Stomach smooth muscle (tissue), 2 donors: ENCODE results near the gene PDPR.
"Not testable (repeated sequence)": the region's sequence is repeated elsewhere in the genome, so short reads cannot be mapped to it uniquely, and the experiment has no call there.

Experiments
- H3K27ac ChIP-seq: one replicate; pipeline ENCODE4 v1.7.0; 2013; ENCODE audit warnings: mild to moderate bottlenecking, low read length, inconsistent platforms
- H3K27me3 ChIP-seq, 2 donors: one replicate each; pipeline ENCODE4 v1.7.0; 2013; ENCODE audit warnings: low read length in 2 of 2; ENCODE audit not compliant: insufficient read depth in 2 of 2, control insufficient read depth in 1 of 2
- H3K36me3 ChIP-seq, 2 donors: one replicate each; pipeline ENCODE4 v1.7.0; 2013; ENCODE audit warnings: low read length in 2 of 2; ENCODE audit not compliant: control insufficient read depth in 2 of 2, insufficient read depth in 2 of 2
- H3K4me1 ChIP-seq: one replicate; pipeline ENCODE4 v1.7.0; 2013; ENCODE audit warnings: low read length; ENCODE audit not compliant: control insufficient read depth, insufficient read depth
- H3K4me3 ChIP-seq, 2 donors: one replicate each; pipeline ENCODE4 v1.7.0; 2013; ENCODE audit warnings: low read length in 2 of 2
- H3K9ac ChIP-seq, 2 donors: one replicate each; pipeline ENCODE4 v1.7.0; 2013; ENCODE audit warnings: low read length in 2 of 2, mild to moderate bottlenecking in 1 of 2
- H3K9me3 ChIP-seq, 2 donors: one replicate each; pipeline ENCODE4 v1.7.0; 2013; ENCODE audit warnings: low read length in 2 of 2; ENCODE audit not compliant: control insufficient read depth in 2 of 2
- donor health status: healthy.
- donor health status: Pancreatic carcinoma.

The PDPR gene

GRCh38 chr16:70154736-70155135, 40.6 kb downstream of the PDPR start:
- peaks cover 76 to 80% of the 10 kb centered on the region in 2 donors for H3K36me3 ChIP-seq
- H3K4me1 ChIP-seq = not testable (repeated sequence)

GRCh38 chr16:70156207-70156978, 42.3 kb downstream of the PDPR start:
- Histone ChIP-seq H3K9me3 (no peaks in the 10 kb centered on the region), H3K27ac (no peak overlapping the region), H3K9ac (no peak overlapping the region), H3K27me3 (no peaks in the 10 kb centered on the region), H3K36me3 (peaks cover 83 to 86% of the 10 kb centered on the region in 2 donors), H3K4me3 (no peak overlapping the region), H3K4me1 (no peaks in the 10 kb centered on the region)

More at GRCh38 chr16:70154736-70155135, 40.6 kb downstream of the PDPR start:
- not testable (repeated sequence) for H3K9me3 ChIP-seq, H3K9ac ChIP-seq, H3K27me3 ChIP-seq, H3K4me3 ChIP-seq, H3K27ac ChIP-seq

- Histone ChIP-seq H3K36me3 (peaks cover 83 to 86% of the 10 kb centered on the region in 2 donors), H3K9me3 (no peaks in the 10 kb centered on the region), H3K27ac (no peak overlapping the region), H3K9ac (no peak overlapping the region), H3K4me1 (no peaks in the 10 kb centered on the region), H3K27me3 (no peaks in the 10 kb centered on the region), H3K4me3 (no peak overlapping the region)
Measured at GRCh38 chr16:70157105-70157476, 43.0 kb downstream of the PDPR start.

GRCh38 chr16:70157477-70158260, 43.5 kb downstream of the PDPR start:
- no peaks in the 10 kb centered on the region for H3K27me3 ChIP-seq
- H3K9me3 ChIP-seq = no peaks in the 10 kb centered on the region
- H3K27ac ChIP-seq = no peak overlapping the region
- H3K4me1 ChIP-seq = no peaks in the 10 kb centered on the region
- no peak overlapping the region for H3K4me3 ChIP-seq
- H3K36me3 ChIP-seq = peaks cover 83 to 86% of the 10 kb centered on the region in 2 donors
- H3K9ac ChIP-seq = no peak overlapping the region

GRCh38 chr16:70158261-70158939, 44.3 kb downstream of the PDPR start:
- no peak overlapping the region for H3K4me3 ChIP-seq
- H3K9ac ChIP-seq = no peak overlapping the region
- H3K27ac ChIP-seq = no peak overlapping the region
- H3K4me1 ChIP-seq = no peaks in the 10 kb centered on the region
- H3K36me3 ChIP-seq = peaks cover 75 to 80% of the 10 kb centered on the region in 2 donors
- no peaks in the 10 kb centered on the region for H3K27me3 ChIP-seq
- no peaks in the 10 kb centered on the region for H3K9me3 ChIP-seq

GRCh38 chr16:70159355-70160348, 45.5 kb downstream of the PDPR start:
- H3K36me3 ChIP-seq = peaks cover 68 to 71% of the 10 kb centered on the region in 2 donors

GRCh38 chr16:70160388-70160787, 46.3 kb downstream of the PDPR start:
- peaks cover 68% of the 10 kb centered on the region in 2 donors for H3K36me3 ChIP-seq
- H3K4me3 ChIP-seq = no peak overlapping the region
- no peaks in the 10 kb centered on the region for H3K4me1 ChIP-seq
- H3K27me3 ChIP-seq = no peaks in the 10 kb centered on the region
- H3K9ac ChIP-seq = no peak overlapping the region
- no peak overlapping the region for H3K27ac ChIP-seq
- no peaks in the 10 kb centered on the region for H3K9me3 ChIP-seq

More at GRCh38 chr16:70159355-70160348, 45.5 kb downstream of the PDPR start:
- H3K4me1 ChIP-seq = no peaks in the 10 kb centered on the region
- H3K27me3 ChIP-seq = no peaks in the 10 kb centered on the region
- no peak overlapping the region for H3K9ac ChIP-seq
- no peaks in the 10 kb centered on the region for H3K9me3 ChIP-seq
- no peak overlapping the region for H3K27ac ChIP-seq
- H3K4me3 ChIP-seq = no peak overlapping the region

- Histone ChIP-seq H3K36me3 (peaks cover 64% of the 10 kb centered on the region in 2 donors), H3K4me3 (no peak overlapping the region), H3K4me1 (no peaks in the 10 kb centered on the region), H3K27me3 (no peaks in the 10 kb centered on the region), H3K27ac (no peak overlapping the region), H3K9ac (no peak overlapping the region), H3K9me3 (no peaks in the 10 kb centered on the region)
Measured at GRCh38 chr16:70160821-70161220, 46.7 kb downstream of the PDPR start.

- H3K27ac ChIP-seq = no peak overlapping the region
- H3K9me3 ChIP-seq = no peaks in the 10 kb centered on the region
- no peak overlapping the region for H3K9ac ChIP-seq
- no peaks in the 10 kb centered on the region for H3K4me1 ChIP-seq
- no peak overlapping the region for H3K4me3 ChIP-seq
- H3K36me3 ChIP-seq = peaks cover 58 to 60% of the 10 kb centered on the region in 2 donors
- H3K27me3 ChIP-seq = no peaks in the 10 kb centered on the region
Measured at GRCh38 chr16:70161350-70161749, 47.2 kb downstream of the PDPR start.

- Histone ChIP-seq H3K27ac (no peak overlapping the region), H3K9me3 (no peaks in the 10 kb centered on the region), H3K36me3 (peaks cover 51 to 53% of the 10 kb centered on the region in 2 donors)
Measured at GRCh38 chr16:70162041-70162451, 47.9 kb downstream of the PDPR start.

More at GRCh38 chr16:70162041-70162451, 47.9 kb downstream of the PDPR start:
- Histone ChIP-seq H3K4me3 (no peak overlapping the region), H3K9ac (peak overlapping the region in 1 of 2 donors; percentile 60), H3K27me3 (no peaks in the 10 kb centered on the region), H3K4me1 (no peaks in the 10 kb centered on the region)
